Activated naive CD4-positive, alpha-beta T cell treated with Interleukin-2 at 50 U/mL for 16 hours (primary cell): ENCODE measurements around the gene TMEM125.

Experiments used
- DNase-seq: peaks from one replicate; pipeline ENCODE4 v3.0.0-alpha.2; 2020

TMEM125 gene

GRCh38 chr1:43269627-43270375 is at the start of gene TMEM125:
TMEM125 (plus strand) TSS chr1:43269983; CDS start chr1:43272723, 2,740 bp downstream.
- DNase-seq = no peak

GRCh38 chr1:43220905-43221778 is 48.6 kb upstream of the TMEM125 start:
- no peak for DNase-seq

- no peak for DNase-seq
These were observed 48.0 kb upstream of the TMEM125 start for GRCh38 chr1:43221797-43222196.

GRCh38 chr1:43222879-43223278 is 46.9 kb upstream of the TMEM125 start:
- DNase-seq = no peak

GRCh38 chr1:43225168-43225567 is 44.6 kb upstream of the TMEM125 start:
- DNase-seq = no peak

GRCh38 chr1:43227143-43227764 is 42.5 kb upstream of the TMEM125 start:
- peak; percentile 85 for DNase-seq

- no peak for DNase-seq
These were observed 39.7 kb upstream of the TMEM125 start for GRCh38 chr1:43229826-43230780.

- DNase-seq = no peak
These were observed 37.7 kb upstream of the TMEM125 start for GRCh38 chr1:43232074-43232473.

- no peak for DNase-seq
These were observed 37.3 kb upstream of the TMEM125 start for GRCh38 chr1:43232482-43232881.

GRCh38 chr1:43233631-43234030 is 36.2 kb upstream of the TMEM125 start:
- no peak for DNase-seq

GRCh38 chr1:43234267-43234666 is 35.5 kb upstream of the TMEM125 start:
- no peak for DNase-seq

- no peak for DNase-seq
These were observed 34.7 kb upstream of the TMEM125 start for GRCh38 chr1:43235040-43235439.

- no peak for DNase-seq
These were observed 34.2 kb upstream of the TMEM125 start for GRCh38 chr1:43235451-43236121.

GRCh38 chr1:43237121-43237520 is 32.7 kb upstream of the TMEM125 start:
- no peak for DNase-seq

GRCh38 chr1:43238085-43238484 is 31.7 kb upstream of the TMEM125 start:
- peak; percentile 6 for DNase-seq

- DNase-seq = no peak
These were observed 30.8 kb upstream of the TMEM125 start for GRCh38 chr1:43238991-43239469.

- DNase-seq = no peak
These were observed 30.3 kb upstream of the TMEM125 start for GRCh38 chr1:43239484-43239883.

GRCh38 chr1:43241413-43241836 is 28.4 kb upstream of the TMEM125 start:
- no peak for DNase-seq

GRCh38 chr1:43243299-43243698 is 26.5 kb upstream of the TMEM125 start:
- no peak for DNase-seq

GRCh38 chr1:43246466-43247213 is 23.1 kb upstream of the TMEM125 start:
- no peak for DNase-seq
